GM12874 (cell line): ENCODE data around the gene ERGIC2.

ENCODE experiments used
- TF ChIP-seq, protein P1 (sequence below): IDR thresholded peaks from 2 replicates; pipeline ENCODE4 v1.5.1; 2011; ENCODE audit warnings: low read depth, mild to moderate bottlenecking, control low read depth, low read length, moderate library complexity; ENCODE audit not compliant: insufficient read depth

ERGIC2 gene

DNA sequence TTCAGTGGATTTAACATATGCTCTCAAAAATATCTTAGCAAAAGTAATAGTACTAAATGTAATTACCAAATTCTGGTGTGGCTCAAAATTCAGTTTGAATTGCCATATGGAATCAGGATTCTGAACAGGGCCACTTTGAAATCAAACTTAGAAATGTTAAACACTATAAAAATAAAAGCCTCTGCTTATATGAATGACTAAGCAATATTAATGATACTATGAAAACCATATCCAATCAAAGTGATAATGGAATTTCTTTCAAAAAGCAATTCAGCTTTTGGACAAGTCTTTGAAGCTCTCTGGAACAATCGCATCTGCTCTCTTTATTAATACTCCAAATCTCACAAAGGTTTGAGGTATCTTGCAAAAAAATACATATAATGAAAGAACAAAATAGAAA is 51.6 kb downstream of the ERGIC2 start:
- TF ChIP-seq, protein P1, sequence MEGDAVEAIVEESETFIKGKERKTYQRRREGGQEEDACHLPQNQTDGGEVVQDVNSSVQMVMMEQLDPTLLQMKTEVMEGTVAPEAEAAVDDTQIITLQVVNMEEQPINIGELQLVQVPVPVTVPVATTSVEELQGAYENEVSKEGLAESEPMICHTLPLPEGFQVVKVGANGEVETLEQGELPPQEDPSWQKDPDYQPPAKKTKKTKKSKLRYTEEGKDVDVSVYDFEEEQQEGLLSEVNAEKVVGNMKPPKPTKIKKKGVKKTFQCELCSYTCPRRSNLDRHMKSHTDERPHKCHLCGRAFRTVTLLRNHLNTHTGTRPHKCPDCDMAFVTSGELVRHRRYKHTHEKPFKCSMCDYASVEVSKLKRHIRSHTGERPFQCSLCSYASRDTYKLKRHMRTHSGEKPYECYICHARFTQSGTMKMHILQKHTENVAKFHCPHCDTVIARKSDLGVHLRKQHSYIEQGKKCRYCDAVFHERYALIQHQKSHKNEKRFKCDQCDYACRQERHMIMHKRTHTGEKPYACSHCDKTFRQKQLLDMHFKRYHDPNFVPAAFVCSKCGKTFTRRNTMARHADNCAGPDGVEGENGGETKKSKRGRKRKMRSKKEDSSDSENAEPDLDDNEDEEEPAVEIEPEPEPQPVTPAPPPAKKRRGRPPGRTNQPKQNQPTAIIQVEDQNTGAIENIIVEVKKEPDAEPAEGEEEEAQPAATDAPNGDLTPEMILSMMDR = no peak

DNA sequence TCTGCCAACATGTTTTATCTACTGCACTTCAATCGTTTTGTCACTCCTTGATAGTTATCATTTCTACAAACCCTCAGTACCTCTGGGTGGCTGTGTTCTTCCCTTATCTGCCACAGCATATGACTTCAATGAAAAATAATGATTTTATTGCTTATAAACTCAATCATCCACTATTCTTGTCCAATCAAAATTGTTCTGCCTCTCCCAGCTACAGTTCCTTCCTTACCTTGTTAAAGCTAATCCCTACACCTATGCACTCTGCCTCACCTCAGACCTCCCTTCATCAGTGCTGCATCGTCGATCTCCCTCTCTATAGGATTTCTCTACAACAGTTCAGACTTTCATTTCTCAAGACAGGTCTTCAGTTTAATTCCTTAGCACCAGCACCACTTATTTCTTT is 58.8 kb downstream of the ERGIC2 start:
- TF ChIP-seq, protein P1 = no peak

DNA sequence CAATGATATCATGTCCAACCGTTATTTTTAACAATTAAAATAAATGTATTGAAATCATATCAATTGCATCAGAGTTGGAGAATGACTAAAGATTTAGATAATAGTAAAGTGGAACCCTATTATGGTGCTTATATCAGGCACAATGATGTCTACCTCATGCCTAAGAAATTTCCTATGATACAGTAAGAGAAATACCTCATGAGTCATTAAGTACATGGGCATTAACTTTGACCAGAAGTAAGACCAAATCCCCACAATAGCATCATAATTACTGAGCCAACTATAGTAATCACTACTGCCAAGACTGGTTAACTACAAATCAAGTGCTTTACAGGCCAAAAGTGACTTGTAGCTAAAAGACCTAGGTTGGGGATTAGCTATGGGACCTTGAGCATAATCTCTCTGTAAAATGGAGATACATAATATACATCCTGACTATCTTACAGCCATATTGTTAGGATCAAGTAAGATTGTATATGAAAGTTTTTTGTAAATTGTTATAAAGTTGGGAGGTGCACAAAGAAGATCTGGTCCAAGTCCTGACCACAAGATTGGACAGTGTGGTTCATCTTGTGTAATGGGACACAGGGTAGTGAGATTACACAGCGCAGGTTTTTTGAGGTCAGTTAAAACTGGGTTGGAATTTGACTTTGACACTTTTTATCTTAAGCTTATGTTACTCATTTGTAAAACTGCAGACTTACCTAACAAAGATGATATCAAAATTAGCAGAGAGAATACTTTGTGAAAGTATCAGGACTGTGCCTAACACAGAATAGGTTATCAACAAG is 60.5 kb downstream of the ERGIC2 start:
- TF ChIP-seq, protein P1 = no peak

DNA sequence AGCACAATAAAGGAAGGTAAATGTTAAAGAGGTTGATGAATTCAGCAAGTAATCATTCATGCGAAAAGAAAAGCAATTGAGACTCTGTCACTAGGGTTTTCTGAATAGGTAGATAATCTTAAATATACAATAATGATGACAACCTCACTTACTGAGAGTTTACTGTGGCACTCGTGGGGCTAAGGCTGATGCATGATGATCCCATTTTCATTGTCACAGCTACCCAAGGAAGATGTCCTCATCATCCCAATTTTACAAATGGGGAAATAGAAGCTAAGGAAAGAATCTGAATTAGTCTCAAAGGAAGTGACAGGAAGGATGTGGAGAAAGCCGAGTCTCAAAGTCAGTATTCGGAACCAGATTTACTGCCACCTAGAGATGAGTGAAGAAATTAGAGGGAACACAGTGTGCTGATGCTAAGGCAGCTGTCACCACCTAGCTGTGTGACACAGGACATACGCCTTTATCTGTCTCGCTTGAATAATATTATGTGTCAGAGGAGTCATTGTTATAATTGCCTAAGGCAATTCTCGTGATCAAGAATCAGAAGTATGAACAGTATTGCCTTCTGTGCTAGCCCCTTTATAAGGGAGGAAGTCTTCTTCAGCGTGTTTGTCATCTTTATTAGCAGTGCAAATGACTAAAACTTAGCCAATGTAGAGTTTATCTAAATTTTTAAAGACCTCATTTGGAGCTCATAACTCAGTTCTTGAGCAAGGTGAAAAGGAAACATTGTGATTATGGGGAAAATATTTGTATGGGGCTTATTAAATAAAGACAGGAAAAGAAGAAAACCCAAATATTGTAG is 63.2 kb downstream of the ERGIC2 start:
- TF ChIP-seq, protein P1 = peak; percentile 75

DNA sequence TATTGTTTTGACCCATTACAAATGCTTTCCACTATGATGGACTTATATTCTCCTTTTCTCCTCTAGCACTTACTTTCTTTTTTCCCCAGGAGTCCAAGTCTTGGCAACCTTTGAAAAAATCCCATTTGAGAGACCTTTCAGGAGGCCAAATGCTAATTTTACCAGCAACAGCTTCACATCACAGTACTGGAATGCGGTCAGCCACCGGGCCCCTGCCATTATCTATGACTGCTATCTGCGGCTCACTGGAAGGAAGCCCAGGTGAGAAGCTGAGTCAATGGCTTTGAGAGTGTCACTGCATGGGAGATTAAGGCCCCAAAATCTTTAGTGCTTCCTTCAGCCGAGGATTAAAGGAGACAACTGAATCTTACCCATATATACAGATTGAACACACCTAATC is 64.2 kb downstream of the ERGIC2 start:
- TF ChIP-seq, protein P1 = no peak

DNA sequence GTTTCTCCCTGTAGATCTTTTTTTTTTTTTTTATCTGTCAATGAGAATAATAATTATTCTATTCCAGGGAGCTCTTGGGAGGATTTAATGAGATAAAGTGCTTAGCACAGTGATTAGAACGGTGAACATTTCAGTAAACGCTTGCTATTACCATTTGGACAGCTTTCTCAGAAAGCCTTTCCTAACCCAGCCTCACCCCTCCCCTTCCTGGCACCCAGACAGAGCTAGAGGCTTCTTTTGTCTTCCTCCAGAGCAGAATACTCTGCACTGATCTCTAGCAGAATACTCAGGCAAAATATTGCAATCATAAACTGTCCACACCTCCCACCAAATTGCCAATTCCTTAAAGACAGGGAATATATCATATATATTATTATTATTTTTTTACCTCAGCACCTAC is 66.6 kb downstream of the ERGIC2 start:
- TF ChIP-seq, protein P1 = no peak

DNA sequence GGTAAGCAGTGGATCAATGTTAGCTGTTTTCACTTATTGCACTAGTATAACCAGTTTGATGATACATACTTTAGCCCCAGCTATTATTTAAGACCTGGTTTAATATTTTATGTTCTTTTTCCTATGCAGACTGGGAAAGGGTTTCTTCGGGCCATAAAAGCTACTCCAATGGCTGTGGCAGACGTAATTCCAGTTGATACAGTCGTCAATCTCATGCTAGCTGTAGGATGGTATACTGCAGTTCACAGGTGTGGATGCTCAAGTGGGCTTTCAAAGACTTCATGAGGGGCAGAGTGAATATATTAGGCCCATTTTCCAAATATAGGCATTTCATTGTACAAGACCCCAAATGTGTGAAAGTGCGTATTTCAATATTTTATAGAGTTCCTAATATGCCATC is 70.1 kb downstream of the ERGIC2 start:
- TF ChIP-seq, protein P1 = no peak
